HG03575 (cell line): ENCODE measurements around the gene STX2.
"Not testable (repeated sequence)": the region's sequence is repeated elsewhere in the genome, so short reads cannot be mapped to it uniquely, and the experiment has no call there.

Experiments
- ATAC-seq: cut with Tn5 transposase; IDR thresholded peaks from one replicate; pipeline ENCODE4 v1.9.1; 2021; ENCODE audit not compliant: unreplicated experiment, insufficient number of reproducible peaks, low FRiP score; ENCODE audit errors: extremely low read depth

Gene STX2

GRCh38 chr12:130780880-130781575, 58.0 kb downstream of the STX2 start:
- no peak for ATAC-seq

- no peak for ATAC-seq
Observed at GRCh38 chr12:130780325-130780724, 58.7 kb downstream of the STX2 start.

GRCh38 chr12:130778776-130779175, 60.3 kb downstream of the STX2 start:
- ATAC-seq = no peak

GRCh38 chr12:130776857-130777339, 62.2 kb downstream of the STX2 start:
- ATAC-seq = no peak

- no peak for ATAC-seq
Observed at GRCh38 chr12:130775953-130776856, 62.8 kb downstream of the STX2 start.

GRCh38 chr12:130770413-130771028, 68.5 kb downstream of the STX2 start:
- ATAC-seq = no peak

- ATAC-seq = no peak
Observed at GRCh38 chr12:130768120-130768519, 70.9 kb downstream of the STX2 start.

GRCh38 chr12:130766470-130766869, 72.6 kb downstream of the STX2 start:
- no peak for ATAC-seq

- ATAC-seq = no peak
Observed at GRCh38 chr12:130765186-130765659, 73.8 kb downstream of the STX2 start.

GRCh38 chr12:130764475-130765185, 74.4 kb downstream of the STX2 start:
- no peak for ATAC-seq

- ATAC-seq = no peak
Observed at GRCh38 chr12:130764073-130764472, 75.0 kb downstream of the STX2 start.

- ATAC-seq = no peak
Observed at GRCh38 chr12:130762319-130762675, 76.8 kb downstream of the STX2 start.

GRCh38 chr12:130761537-130762318, 77.3 kb downstream of the STX2 start:
- no peak for ATAC-seq

GRCh38 chr12:130754234-130754901, 84.7 kb downstream of the STX2 start:
- no peak for ATAC-seq

- no peak for ATAC-seq
Observed at GRCh38 chr12:130752692-130753230, 86.3 kb downstream of the STX2 start.

- not testable (repeated sequence) for ATAC-seq
Observed at GRCh38 chr12:130752037-130752436, 87.0 kb downstream of the STX2 start.

GRCh38 chr12:130748786-130749185, 90.3 kb downstream of the STX2 start:
- no peak for ATAC-seq
